OCI-LY3 (cell line): ENCODE measurements around the gene KDM5A.

Experiments
- H2AFZ ChIP-seq: fragments of 200-600, 300-600 bp; shearing (Covaris generic); 2 replicates; pipeline ENCODE4 v1.6.0; 2014; ENCODE audit warnings: antibody characterized with exemption, low read depth, low read length
- H3K27ac ChIP-seq: fragments of 200-600, 300-600 bp; sonication (generic); 2 replicates; pipeline ENCODE4 v1.5.1; 2014; ENCODE audit warnings: mild to moderate bottlenecking, low read length, moderate library complexity, mixed read lengths
- H3K27me3 ChIP-seq: fragments of 200-600, 300-600 bp; sonication (generic); 2 replicates; pipeline ENCODE4 v1.6.1; 2014; ENCODE audit warnings: low read depth, low read length, mixed read lengths
- H3K36me3 ChIP-seq: fragments of 200-600, 300-600 bp; sonication (generic); replicated peaks from 2 replicates; pipeline ENCODE3; 2014; ENCODE audit warnings: low read depth, low read length, mixed read lengths
- H3K4me1 ChIP-seq: fragments of 300-600, 200-600 bp; sonication (generic); 2 replicates; pipeline ENCODE4 v1.6.1; 2014; ENCODE audit warnings: low read length, mixed read lengths
- H3K4me2 ChIP-seq: fragments of 200-600, 300-600 bp; sonication (generic); 2 replicates; pipeline ENCODE4 v1.6.1; 2014; ENCODE audit warnings: low read length, mixed read lengths
- H3K4me3 ChIP-seq: fragments of 300-600, 200-600 bp; sonication (generic); 2 replicates; pipeline ENCODE4 v1.5.1; 2014; ENCODE audit warnings: antibody characterized with exemption, mild to moderate bottlenecking, low read length, moderate library complexity
- H3K79me2 ChIP-seq: fragments of 300-600, 200-600 bp; shearing (Covaris generic); 2 replicates; pipeline ENCODE4 v1.6.1; 2014; ENCODE audit warnings: mild to moderate bottlenecking, low read length, mixed read lengths
- H3K9ac ChIP-seq: fragments of 300-600, 200-600 bp; shearing (Covaris generic); 2 replicates; pipeline ENCODE4 v1.6.0; 2014; ENCODE audit warnings: mild to moderate bottlenecking, low read length, moderate library complexity
- H3K9me3 ChIP-seq: fragments of 200-600, 300-600 bp; shearing (Covaris generic); 2 replicates; pipeline ENCODE4 v1.6.1; 2014; ENCODE audit warnings: low read length, mixed read lengths; ENCODE audit not compliant: insufficient read depth
- H4K20me1 ChIP-seq: fragments of 200-600, 300-600 bp; sonication (generic); 2 replicates; pipeline ENCODE4 v1.6.1; 2016; ENCODE audit warnings: low read length, mixed read lengths; ENCODE audit not compliant: insufficient read depth
- EZH2phosphoT487 ChIP-seq: fragments of 200-600 bp; shearing (Covaris generic); IDR thresholded peaks from 2 replicates; pipeline ENCODE4 v1.6.1; 2018; ENCODE audit warnings: antibody characterized with exemption, mixed run types, low read depth
- TF ChIP-seq, protein P1 (sequence below): fragments of 200-600, 300-600 bp; sonication (generic); IDR thresholded peaks from 2 replicates; pipeline ENCODE4 v1.5.1; 2014; ENCODE audit warnings: antibody characterized with exemption, low read length, low read depth

Gene KDM5A

DNA sequence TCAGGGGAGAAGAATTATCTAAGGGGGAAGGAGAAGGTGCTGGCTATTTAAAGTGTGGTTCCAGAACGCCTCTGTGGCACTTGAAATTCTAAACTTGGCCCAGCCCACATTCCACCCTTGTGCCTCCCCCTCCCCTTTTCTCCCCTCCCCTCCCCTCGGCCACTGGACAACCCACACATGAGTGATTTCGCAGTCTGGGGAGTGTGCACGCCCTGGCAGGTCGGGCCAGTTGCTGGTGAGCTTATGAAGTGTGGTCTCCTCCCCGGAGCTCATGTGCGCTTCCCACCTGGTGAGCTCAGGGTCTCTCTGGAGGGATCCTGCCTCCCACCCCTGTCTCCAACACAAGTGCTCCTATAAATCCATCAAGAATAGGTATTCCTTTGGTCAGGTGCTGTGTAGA lies 126.3 kb downstream of the KDM5A start, which contains the start of gene SLC6A13:
TSS of gene SLC6A13 (minus strand) at position 20 of the 400 bp plus-strand sequence. CDS start 2,784 bp downstream, outside the sequence.
- H3K9ac ChIP-seq, result no peak within 1 kb of the TSS
- H4K20me1 ChIP-seq, result no peaks in the 10 kb centered on the region
- H3K79me2 ChIP-seq, result no peaks in the 10 kb centered on the region
- no peaks in the 10 kb centered on the region for H3K9me3 ChIP-seq
- H3K27me3 ChIP-seq, result peaks cover 17% of the 10 kb centered on the region; the same call in 1 of the 2 replicates
- H3K4me1 ChIP-seq, result no peaks in the 10 kb centered on the region
- H3K36me3 ChIP-seq, result no peaks in the 10 kb centered on the region
- no peak within 1 kb of the TSS for H3K27ac ChIP-seq
- H2AFZ ChIP-seq, result no peak within 1 kb of the TSS
- H3K4me2 ChIP-seq, result no peak within 1 kb of the TSS
- no peak within 1 kb of the TSS for H3K4me3 ChIP-seq
- TF ChIP-seq, protein P1, sequence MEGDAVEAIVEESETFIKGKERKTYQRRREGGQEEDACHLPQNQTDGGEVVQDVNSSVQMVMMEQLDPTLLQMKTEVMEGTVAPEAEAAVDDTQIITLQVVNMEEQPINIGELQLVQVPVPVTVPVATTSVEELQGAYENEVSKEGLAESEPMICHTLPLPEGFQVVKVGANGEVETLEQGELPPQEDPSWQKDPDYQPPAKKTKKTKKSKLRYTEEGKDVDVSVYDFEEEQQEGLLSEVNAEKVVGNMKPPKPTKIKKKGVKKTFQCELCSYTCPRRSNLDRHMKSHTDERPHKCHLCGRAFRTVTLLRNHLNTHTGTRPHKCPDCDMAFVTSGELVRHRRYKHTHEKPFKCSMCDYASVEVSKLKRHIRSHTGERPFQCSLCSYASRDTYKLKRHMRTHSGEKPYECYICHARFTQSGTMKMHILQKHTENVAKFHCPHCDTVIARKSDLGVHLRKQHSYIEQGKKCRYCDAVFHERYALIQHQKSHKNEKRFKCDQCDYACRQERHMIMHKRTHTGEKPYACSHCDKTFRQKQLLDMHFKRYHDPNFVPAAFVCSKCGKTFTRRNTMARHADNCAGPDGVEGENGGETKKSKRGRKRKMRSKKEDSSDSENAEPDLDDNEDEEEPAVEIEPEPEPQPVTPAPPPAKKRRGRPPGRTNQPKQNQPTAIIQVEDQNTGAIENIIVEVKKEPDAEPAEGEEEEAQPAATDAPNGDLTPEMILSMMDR, result no peak
- TF ChIP-seq EZH2phosphoT487, result no peak

DNA sequence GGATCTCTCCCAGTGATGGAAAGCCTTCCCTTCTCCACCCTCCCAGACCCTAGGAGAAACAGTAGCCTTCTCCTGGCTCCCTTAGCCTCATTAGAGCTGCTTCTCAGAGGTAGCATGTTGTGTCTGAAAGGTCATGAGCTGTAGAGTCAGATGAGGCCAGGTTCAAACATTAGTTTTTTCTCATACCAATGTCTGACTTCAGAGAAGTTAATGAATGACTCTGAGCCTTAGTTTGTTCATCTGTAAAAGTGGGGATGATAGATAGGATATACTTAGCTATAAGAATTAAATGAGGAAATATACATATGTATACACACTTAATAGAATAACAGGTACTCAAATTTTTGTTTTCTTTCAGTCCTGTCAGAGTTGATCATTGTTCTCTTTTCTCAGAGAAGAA lies 127.0 kb downstream of the KDM5A start:
- no peaks in the 10 kb centered on the region for H3K79me2 ChIP-seq
- peaks cover 20% of the 10 kb centered on the region; the same call in 1 of the 2 replicates for H3K27me3 ChIP-seq
- no peaks in the 10 kb centered on the region for H3K9me3 ChIP-seq
- no peaks in the 10 kb centered on the region for H4K20me1 ChIP-seq
- H3K27ac ChIP-seq, result no peak overlapping the region
- no peak overlapping the region for H3K4me2 ChIP-seq
- no peak overlapping the region for H2AFZ ChIP-seq
- H3K36me3 ChIP-seq, result no peaks in the 10 kb centered on the region
- no peak overlapping the region for H3K4me3 ChIP-seq
- TF ChIP-seq, protein P1, result no peak
- TF ChIP-seq EZH2phosphoT487, result no peak
- no peak overlapping the region for H3K9ac ChIP-seq
- no peaks in the 10 kb centered on the region for H3K4me1 ChIP-seq

DNA sequence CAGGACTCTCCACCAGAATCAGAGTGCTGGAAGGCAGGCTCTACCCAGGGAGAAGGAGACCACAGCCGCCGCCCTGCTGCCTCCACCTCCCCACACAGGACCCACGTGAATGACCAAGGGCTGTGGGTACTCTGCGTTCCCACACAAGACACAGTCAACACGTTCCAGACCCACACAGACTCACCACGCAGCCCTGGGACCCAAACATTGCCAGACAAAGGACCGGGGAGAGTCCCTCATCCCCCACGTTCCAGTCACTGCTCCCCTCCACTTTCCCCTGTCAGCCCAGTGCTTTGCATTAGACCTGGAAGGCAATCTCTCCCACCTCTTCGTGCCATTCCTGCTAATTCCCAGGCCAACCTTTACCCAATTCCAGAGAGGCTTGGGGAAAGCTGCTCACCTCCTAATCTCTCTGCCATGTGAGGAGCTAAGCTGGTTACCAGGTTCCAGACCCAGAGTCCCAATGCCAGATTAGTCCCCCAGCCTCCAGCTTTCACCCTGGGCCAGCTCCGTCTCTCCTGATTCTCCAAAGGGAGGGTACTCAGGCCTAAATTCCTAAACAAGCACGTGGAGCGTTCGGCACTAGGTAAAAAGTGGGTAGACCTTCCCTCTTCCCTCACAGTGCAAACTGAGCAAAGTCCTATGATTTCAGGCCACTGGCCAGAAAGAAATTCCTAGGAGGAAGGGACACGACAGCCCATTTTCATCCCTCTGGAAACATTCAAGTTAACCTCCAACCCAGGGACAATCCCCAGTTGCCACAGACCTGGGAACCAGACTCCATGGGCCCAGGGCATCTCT lies 131.4 kb downstream of the KDM5A start:
- H3K27me3 ChIP-seq, result peaks cover 23% of the 10 kb centered on the region; the same call in 1 of the 2 replicates
- no peak overlapping the region for H3K4me2 ChIP-seq
- H3K4me3 ChIP-seq, result no peak overlapping the region
- H3K79me2 ChIP-seq, result no peaks in the 10 kb centered on the region
- no peaks in the 10 kb centered on the region for H3K9me3 ChIP-seq
- H3K27ac ChIP-seq, result no peak overlapping the region
- H4K20me1 ChIP-seq, result no peaks in the 10 kb centered on the region
- H3K9ac ChIP-seq, result no peak overlapping the region
- no peaks in the 10 kb centered on the region for H3K36me3 ChIP-seq
- no peak overlapping the region for H2AFZ ChIP-seq
- TF ChIP-seq, protein P1, result no peak
- TF ChIP-seq EZH2phosphoT487, result no peak
- H3K4me1 ChIP-seq, result no peaks in the 10 kb centered on the region

DNA sequence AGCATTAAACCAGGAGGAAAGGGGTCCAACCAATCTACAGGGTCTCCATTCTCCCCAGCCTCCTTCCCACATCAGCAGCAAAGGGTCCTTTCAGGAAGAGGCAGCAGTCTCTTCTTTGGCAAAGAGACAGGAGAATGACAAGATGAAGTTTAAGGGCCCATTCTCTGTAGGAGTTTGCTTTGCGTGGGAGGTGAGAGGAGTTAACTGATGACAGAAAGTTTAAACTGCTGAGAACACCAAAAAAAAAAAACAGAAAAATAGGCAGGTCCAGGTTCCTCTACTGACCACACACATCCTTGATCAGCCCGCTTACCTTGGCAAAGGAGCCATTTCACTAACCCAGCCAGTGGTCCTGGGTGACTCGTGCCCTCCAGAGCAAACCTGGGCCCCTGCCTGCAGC lies 132.2 kb downstream of the KDM5A start:
- Histone ChIP-seq H2AFZ (no peak overlapping the region), H3K4me1 (no peaks in the 10 kb centered on the region), H3K27ac (no peak overlapping the region), H4K20me1 (no peaks in the 10 kb centered on the region), H3K79me2 (no peaks in the 10 kb centered on the region), H3K4me2 (no peak overlapping the region), H3K27me3 (peaks cover 23% of the 10 kb centered on the region; the same call in 1 of the 2 replicates), H3K36me3 (no peaks in the 10 kb centered on the region), H3K4me3 (no peak overlapping the region), H3K9me3 (no peaks in the 10 kb centered on the region), H3K9ac (no peak overlapping the region)
- TF ChIP-seq EZH2phosphoT487, result no peak
- TF ChIP-seq, protein P1, result no peak
